Pancreas (tissue), 10 donors: ENCODE results near the gene BCAR3. TPM values are rescaled to one million over a fixed set of nuclear protein-coding genes. Genes with fewer than 3 reads are reported as not detected.
"Not testable (repeated sequence)": the region's sequence is repeated elsewhere in the genome, so short reads cannot be mapped to it uniquely, and the experiment has no call there.

ENCODE experiments used
- ATAC-seq, 4 donors: fragments of 200-7000 bp; cut with Tn5 transposase; one replicate each; pipeline versions ENCODE4 v1.8.0 to v1.9.1; 2020; ENCODE audit warnings: mild to moderate bottlenecking in 4 of 4, moderate library complexity in 4 of 4
- DNase-seq, 6 donors: peaks; one replicate each; pipeline ENCODE4 v3.0.0-alpha.2; 2020
- FAIRE-seq: peaks from 2 replicates; lab custom pipeline; 2012; peaks lifted over from hg19 to GRCh38; lab: Jason Lieb, UNC
- H3K27ac ChIP-seq, 4 donors: fragments of 200-600 bp; sonication (generic); 1 replicate in 3 of 4; 2 replicates in 1 of 4; pipeline versions ENCODE4 v1.5.0 to v1.8.0; 2020
- H3K27me3 ChIP-seq, 4 donors: fragments of 200-600 bp; one replicate each; pipeline ENCODE4 v1.8.0; 2021
- H3K36me3 ChIP-seq, 3 donors: fragments of 200-600 bp; sonication (generic) in 1 of 3; one replicate each; pipeline versions ENCODE4 v1.5.0 to v1.8.0; 2020 to 2021
- H3K4me1 ChIP-seq, 3 donors: fragments of 200-600 bp; one replicate each; pipeline ENCODE4 v1.8.0; 2021
- H3K4me3 ChIP-seq, 4 donors: fragments of 200-600 bp; sonication (generic) in 2 of 4; one replicate each; pipeline versions ENCODE4 v1.5.0 to v1.8.0; 2020 to 2021
- H3K9me3 ChIP-seq, 4 donors: fragments of 200-600 bp; one replicate each; pipeline ENCODE4 v1.8.0; 2021
- CTCF ChIP-seq, 4 donors: fragments of 200-600 bp; sonication (generic) in 3 of 4; IDR thresholded peaks; one replicate each; pipeline versions ENCODE4 v1.5.0 to v1.8.0; 2021; ENCODE audit warnings: antibody characterized with exemption in 4 of 4
- WGBS, 2 donors: extraction: QIAGEN DNeasy Blood & Tissue Kit; methylation state at CpG; one replicate each; pipeline ENCODE4 v1.1.7; 2013; 5-methylcytosine and 5-hydroxymethylcytosine counted together
- intact Hi-C, 3 donors: fragments of 100-400 bp; cut with DNase I; formaldehyde crosslinking; loops; one replicate each; pipeline versions ENCODE4 v1.11.1 to v1.14.2; 2022
- polyA plus RNA-seq, 2 donors: library from polyadenylated mRNA; stranded (reverse); fragments of 200-250 nt; gene quantifications; one replicate each; pipeline ENCODE4 v1.2.3, GENCODE V29; 2013
- total RNA-seq, 6 donors: library from RNA; stranded (reverse); fragmentation: NEBNext Ultra II Directional in 4 of 6; extraction: Animal tissue kit (Norgen Biotek cat#: 25700) in 4 of 6; gene quantifications; one replicate each; pipeline versions ENCODE4 v1.2.1 to v1.2.4, GENCODE V29; 2021 to 2023
- donor health status: healthy with polysubstance abuse.
- donor health status: DM: no; HTN: no; CAD: no; lungs with moderate emphysema.
- donor health status: DM: no; HTN: no; CAD: no.
- donor health status: control.
- donor health status: control.
- donor health status: Bipolar disorder and iron deficiency.
- donor health status: DM: yes; HTN: yes; CAD: no.
- donor health status: DM: no; HTN: no; CAD: no.
- donor health status: DM: no; HTN: no; CAD: no.
- donor health status: DM: yes; HTN: yes; CAD: no.

BCAR3 gene
- total and polyA plus RNA-seq, 8 donors: 2.4 to 8.2 (median 4.9) TPM

- no peaks in the 10 kb centered on the region for H3K36me3 ChIP-seq
- no peak for TF ChIP-seq CTCF (IDR thresholded peaks at IDR 0.05)
- H3K4me3 ChIP-seq: no peak overlapping the region
- H3K27me3 ChIP-seq: no peaks in the 10 kb centered on the region
- WGBS, 2 donors: 89 to 100% methylated on average over 1 of the region's 1 CpG
- peak overlapping the region in 1 of 4 donors; percentile 93 for H3K27ac ChIP-seq
- H3K9me3 ChIP-seq: no peaks in the 10 kb centered on the region
- ATAC-seq (no peak), DNase-seq (no peak), FAIRE-seq (no peak)
- intact Hi-C loops: no loop called here
- H3K4me1 ChIP-seq: peaks cover 11 to 31% (median 29%) of the 10 kb centered on the region in 3 donors
Measured at GRCh38 chr1:93594603-93594880, 87.1 kb downstream of the BCAR3 start.

GRCh38 chr1:93593854-93594602, 87.6 kb downstream of the BCAR3 start:
- H3K27ac ChIP-seq: peak overlapping the region in 2 of 4 donors; percentile 93 to 94
- intact Hi-C loops: no loop called here
- no peaks in the 10 kb centered on the region for H3K27me3 ChIP-seq
- H3K36me3 ChIP-seq: no peaks in the 10 kb centered on the region
- DNase-seq (peak in 1 of 6 donors; percentile 22), FAIRE-seq (no peak), ATAC-seq (no peak)
- 73 to 76% methylated on average over 13 of the region's 13 CpGs for WGBS, 2 donors
- TF ChIP-seq CTCF (IDR thresholded peaks at IDR 0.05): no peak
- H3K9me3 ChIP-seq: no peaks in the 10 kb centered on the region
- H3K4me3 ChIP-seq: no peak overlapping the region
- peaks cover 11 to 31% (median 29%) of the 10 kb centered on the region in 3 donors for H3K4me1 ChIP-seq

- TF ChIP-seq CTCF (IDR thresholded peaks at IDR 0.05): no peak
- Histone ChIP-seq H3K4me3 (peak overlapping the region in 1 of 4 donors; percentile 27), H3K36me3 (no peaks in the 10 kb centered on the region), H3K27ac (peak overlapping the region; percentile 75 to 94 (median 90)), H3K9me3 (no peaks in the 10 kb centered on the region), H3K27me3 (no peaks in the 10 kb centered on the region), H3K4me1 (peaks cover 11 to 31% (median 29%) of the 10 kb centered on the region in 3 donors)
- peak; percentile 28 to 43 (median 40) for ATAC-seq
- no peak for FAIRE-seq
- intact Hi-C loops: no loop called here
- DNase-seq: no peak
- 23 to 35% methylated on average over 6 of the region's 6 CpGs for WGBS, 2 donors
Measured at GRCh38 chr1:93592551-93592949, 89.1 kb downstream of the BCAR3 start.

- intact Hi-C loops: no loop called here
- FAIRE-seq (no peak), DNase-seq (peak; percentile 82 to 94 (median 88)), ATAC-seq (peak; percentile 78 to 87 (median 84))
- peak overlapping the region in 1 of 4 donors; percentile 27 for H3K4me3 ChIP-seq
- no peaks in the 10 kb centered on the region for H3K27me3 ChIP-seq
- H3K9me3 ChIP-seq: no peaks in the 10 kb centered on the region
- H3K4me1 ChIP-seq: peaks cover 11 to 31% (median 29%) of the 10 kb centered on the region in 3 donors
- WGBS, 2 donors: 34 to 49% methylated on average over 17 of the region's 17 CpGs
- no peaks in the 10 kb centered on the region for H3K36me3 ChIP-seq
- H3K27ac ChIP-seq: peak overlapping the region; percentile 75 to 94 (median 90)
- TF ChIP-seq CTCF (IDR thresholded peaks at IDR 0.05): no peak
Measured at GRCh38 chr1:93591676-93592550, 89.7 kb downstream of the BCAR3 start.

- ATAC-seq (peak; percentile 50 to 65 (median 52)), DNase-seq (peak in 1 of 6 donors; percentile 31)
- WGBS, 2 donors: 41 to 45% methylated on average over 3 of the region's 3 CpGs
- Histone ChIP-seq H3K27ac (peak overlapping the region in 3 of 4 donors; percentile 86 to 94 (median 93)), H3K4me1 (peaks cover 11 to 31% (median 30%) of the 10 kb centered on the region in 3 donors)
- intact Hi-C loops, H3K9me3 ChIP-seq, H3K4me3 ChIP-seq, H3K27me3 ChIP-seq, H3K36me3 ChIP-seq, FAIRE-seq: not testable (repeated sequence)
Measured at GRCh38 chr1:93591291-93591675, 90.4 kb downstream of the BCAR3 start.
